Activated CD8-positive, alpha-beta memory T cell treated with anti-CD3 and anti-CD28 coated beads, Interleukin-2, amount 50 U/mL, for 24 hours (primary cell): Measurements from ENCODE around the gene CKB.
A peak's percentile ranks its signal among the peaks of the same experiment; 100 is the strongest.

Experiments
- DNase-seq: peaks from one replicate; pipeline ENCODE4 v3.0.0-alpha.2; 2020; ENCODE audit errors: extremely low read depth

CKB gene

DNA sequence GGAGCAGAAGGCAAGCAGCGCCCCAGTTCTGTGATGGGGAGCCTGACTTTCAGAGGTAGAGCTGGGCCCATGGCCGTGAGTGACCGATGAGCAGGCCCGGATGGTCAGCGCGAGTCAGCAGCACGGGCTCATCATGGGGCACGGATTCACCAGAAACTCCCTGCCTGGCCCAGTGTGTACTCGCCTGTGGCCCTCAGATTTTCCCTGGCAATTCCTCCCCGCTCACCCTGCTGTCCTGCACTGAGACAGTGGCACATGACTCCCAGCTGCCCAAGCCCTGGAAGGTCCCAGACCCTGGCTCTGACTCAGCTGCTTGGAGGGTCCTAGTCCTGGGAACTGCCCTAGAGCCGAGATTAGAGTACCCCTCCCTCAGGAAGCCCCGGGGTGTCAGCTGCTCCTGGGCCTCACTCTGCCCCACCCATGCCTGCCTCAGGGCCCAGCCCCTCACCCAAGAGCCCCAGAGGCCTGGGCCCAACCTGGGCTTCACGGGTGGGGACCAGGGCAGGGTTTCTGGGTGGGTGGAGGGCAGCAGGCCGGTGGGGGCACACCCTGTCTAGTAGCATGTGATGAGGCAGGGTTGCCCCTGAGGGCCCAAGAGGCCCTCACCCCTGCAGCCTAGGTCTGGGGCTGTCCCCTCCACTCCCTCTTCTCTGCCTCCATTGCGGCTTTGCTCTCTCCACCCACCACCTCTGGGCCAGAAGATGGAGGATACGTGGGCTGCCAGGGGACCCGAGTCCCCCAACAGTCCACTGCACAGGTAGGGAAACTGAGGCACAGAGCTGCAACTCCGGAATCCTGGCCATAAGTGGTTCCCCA, 14.8 kb upstream of the CKB start:
- DNase-seq: no peak

DNA sequence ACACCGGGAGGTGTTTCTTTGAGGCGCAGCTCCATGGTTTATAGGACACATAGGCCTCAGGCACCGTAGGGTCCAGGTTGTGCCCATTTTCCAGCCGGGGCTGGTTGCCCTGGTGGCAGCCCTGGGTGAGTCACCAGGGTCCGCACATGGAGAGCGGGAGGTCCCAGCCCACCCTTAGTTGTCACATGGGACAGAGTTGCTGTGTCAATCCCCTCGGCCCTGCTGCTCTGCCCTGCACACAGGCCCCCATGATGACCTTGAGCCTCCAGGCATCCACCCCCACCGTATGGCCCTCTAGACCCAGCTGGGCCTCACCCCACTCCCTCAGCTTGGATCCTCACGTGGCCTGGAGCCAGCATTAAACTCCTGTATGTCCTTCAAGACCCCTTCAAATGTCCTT, 14.1 kb upstream of the CKB start:
- no peak for DNase-seq

DNA sequence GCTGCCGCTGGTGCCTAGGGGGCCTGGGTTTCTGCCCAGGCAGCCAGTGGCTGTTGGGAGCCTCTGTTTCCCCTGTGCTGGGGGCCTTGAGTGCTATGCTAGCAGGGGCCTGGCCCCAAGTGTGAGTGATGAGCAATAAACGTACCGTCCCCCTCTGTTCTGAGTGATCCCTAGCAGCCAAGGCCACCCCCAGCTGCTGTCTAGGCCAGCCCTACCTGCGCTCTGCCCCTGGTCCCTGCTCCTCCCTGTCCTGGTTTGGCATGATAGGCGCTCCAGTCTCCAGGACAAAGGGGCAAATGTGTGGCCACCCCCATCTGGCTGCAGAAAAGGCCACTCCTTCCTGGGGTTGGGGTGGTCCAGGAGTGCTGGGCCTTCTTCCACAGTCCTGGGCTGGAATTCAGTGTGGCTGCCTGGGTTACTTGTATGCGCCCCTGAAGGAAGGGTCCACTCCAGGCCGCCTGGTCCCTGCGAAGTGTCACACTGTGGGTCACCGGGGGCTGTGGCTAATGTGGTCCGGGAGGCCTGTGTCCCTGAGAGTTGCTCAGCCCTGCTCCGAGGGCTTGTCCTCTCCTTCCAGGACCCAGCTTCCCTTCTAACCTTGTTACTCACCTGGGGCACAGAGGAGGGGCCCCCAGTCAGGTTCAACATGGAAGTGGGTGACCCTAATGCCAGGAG, 13.4 kb upstream of the CKB start:
- no peak for DNase-seq

DNA sequence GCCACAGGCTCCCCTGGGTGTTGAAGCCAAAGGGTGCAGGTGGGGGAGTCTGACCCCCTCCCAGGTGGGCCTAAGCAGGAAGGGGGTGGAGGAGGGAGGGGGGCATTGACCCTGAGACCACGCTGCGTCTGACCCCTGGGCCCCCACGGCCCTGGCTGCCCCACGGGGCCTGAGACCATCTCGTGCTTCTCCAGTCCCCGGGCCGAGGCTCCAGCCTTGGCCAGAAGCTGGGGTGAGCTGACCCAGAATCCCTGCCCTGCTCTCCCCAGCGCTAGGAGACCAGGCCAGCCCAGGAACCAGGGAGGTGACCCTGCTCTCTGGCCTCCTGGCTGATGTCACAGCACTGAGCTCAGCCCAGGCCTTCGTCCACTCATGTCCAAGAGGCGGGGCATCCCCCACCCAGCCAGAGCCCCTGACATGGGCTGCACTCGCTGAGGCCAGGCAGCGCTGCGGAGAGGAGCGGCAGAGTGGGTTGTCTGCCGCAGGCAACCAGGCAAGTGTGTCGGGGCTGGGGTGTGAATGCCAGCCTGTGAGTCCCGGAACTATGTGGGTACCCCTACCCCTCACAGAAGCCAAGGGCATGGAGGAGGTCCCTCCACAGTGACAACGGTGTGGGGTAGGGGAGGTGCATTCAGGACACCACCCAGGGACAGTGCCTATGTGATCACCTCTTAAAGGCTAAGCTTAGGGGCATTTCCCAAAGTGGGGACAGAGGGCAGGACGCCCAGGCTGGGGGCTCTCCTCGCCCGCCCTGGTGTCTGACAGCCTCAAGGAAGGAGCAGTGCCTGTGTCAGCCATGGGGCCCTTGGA, 12.7 kb upstream of the CKB start:
- DNase-seq: no peak

DNA sequence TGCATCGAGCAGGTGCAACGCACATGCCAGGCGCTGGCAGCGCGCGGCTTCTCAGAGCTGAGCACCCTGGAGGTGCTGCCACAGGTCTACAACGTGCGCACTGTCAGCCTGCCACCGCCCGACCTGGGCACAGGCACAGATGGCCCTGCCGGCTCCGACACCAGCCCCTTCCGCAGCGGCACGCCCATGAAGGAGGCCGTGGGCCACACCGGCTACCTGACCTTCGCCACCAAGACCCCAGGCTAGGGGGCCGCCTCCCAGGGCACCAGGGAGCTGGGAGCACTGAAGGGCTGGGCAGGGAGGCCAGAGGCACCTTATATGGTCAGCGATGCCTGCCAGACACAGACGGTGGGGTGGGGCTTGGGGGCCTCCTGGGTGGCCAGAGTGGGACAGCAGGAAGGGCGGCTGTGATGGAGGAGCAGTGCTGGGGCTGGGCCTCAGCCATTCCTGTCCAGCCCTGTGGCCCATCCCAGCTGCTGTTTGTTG, 12.0 kb upstream of the CKB start:
- no peak for DNase-seq

DNA sequence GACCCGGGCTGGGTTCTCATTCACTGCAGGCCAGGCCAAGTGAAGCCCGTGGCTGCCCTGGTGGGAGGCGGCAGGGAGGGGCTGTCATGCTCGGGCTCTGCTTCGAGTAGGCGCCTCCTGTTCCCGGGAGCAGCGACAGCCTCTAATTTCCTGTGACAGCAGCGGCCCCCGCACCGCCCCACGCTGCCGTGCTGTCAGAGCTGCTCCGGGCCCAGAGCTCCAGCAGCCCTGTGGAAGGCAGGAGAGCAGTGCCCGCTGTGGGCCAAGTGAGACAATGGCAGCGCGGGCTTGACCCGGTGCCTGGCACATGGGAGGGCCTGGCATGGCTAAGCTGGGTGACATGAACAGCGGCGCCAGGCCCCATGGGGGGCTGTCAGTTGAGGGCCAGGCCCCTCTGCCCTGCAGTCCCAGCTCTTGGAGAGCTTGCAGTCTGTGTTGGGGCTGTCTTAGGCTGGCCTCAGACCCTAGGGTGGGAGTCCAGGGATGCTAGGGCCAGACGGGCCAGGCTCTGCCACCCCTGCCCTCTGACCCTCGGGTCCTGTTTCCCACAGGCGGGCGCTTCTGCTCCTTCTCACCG, 11.5 kb upstream of the CKB start:
- DNase-seq: no peak

DNA sequence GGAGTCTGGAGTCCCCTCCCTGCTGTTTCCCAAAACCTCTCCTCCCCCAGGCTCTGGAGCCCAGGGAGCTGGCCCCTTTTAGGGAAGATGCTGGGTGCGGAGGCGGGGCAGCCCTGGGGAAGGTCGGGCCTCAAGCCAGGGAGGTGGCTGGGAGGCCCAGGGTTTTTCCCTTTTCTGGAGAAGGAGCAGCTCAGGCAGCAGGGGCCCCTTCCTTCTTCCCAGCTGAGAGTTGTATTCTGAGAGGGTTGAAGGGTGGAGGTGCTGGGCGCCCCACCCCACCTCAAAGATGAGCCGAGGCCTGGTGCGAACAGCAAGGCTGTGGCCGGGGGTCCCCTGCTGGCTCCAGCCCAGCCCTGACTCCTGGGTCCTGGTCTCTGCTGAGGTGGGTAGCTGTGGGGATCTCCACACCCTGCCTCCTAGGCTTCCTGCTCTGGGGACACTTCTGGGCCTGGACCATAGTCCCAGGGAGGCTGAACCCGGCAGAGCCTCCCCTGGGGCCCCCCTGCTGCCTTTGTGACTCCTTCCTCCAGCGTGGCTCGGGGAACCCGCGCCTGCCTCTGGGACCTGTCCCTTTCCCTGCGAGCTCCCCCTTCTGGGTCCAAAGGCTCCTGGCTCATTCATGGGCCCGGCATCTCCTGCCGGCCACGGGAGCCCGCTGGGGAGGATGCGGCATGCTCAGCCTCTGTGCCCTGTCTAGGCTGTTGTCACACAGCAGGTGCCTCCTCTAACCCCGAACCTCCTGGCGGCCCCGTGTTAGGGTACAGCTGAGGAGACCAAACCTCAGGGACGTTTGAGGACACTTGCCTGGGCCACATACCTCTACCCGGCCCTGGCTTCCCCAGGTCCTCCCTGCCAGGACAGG, 10.7 kb upstream of the CKB start:
- DNase-seq: no peak

DNA sequence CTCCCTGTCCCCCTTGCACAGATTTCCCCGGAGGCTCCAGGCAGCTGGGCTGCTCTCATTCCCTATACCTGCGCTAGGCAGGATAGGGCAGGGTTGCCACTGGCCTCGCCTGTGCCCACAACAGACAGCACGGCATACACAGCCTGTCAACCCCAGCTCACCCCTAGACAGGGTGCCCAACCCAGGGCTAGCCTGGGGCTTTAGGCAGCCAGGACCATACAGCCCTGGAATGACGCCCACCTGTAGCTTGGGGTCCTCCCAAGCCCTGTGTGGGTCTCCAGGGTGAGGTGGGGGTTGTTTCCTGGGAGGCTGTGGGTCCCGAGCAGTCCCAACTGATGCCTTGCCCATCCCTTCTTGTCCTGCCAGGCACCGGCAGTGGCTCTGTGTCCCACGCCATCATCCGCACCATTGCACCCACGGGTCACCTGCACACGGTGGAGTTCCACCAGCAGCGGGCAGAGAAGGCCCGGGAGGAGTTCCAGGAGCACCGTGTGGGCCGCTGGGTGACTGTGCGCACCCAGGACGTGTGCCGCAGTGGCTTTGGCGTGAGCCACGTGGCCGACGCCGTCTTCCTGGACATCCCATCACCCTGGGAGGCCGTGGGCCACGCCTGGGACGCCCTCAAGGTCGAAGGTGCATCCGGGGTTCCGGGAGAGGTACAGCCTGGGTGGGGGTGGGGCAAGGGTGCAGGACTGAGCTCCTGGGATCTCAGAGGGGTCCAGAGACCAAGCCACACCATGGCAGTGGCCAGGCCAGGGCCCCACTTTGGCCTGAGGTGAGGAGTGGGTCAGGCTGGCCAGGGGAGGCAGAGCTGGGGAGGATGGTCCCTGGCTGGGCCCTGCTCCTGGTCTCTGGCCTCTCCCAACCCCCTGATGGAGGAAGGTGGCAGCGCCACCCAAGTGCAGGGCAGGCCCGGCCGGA, 9.8 kb upstream of the CKB start:
- DNase-seq: no peak

DNA sequence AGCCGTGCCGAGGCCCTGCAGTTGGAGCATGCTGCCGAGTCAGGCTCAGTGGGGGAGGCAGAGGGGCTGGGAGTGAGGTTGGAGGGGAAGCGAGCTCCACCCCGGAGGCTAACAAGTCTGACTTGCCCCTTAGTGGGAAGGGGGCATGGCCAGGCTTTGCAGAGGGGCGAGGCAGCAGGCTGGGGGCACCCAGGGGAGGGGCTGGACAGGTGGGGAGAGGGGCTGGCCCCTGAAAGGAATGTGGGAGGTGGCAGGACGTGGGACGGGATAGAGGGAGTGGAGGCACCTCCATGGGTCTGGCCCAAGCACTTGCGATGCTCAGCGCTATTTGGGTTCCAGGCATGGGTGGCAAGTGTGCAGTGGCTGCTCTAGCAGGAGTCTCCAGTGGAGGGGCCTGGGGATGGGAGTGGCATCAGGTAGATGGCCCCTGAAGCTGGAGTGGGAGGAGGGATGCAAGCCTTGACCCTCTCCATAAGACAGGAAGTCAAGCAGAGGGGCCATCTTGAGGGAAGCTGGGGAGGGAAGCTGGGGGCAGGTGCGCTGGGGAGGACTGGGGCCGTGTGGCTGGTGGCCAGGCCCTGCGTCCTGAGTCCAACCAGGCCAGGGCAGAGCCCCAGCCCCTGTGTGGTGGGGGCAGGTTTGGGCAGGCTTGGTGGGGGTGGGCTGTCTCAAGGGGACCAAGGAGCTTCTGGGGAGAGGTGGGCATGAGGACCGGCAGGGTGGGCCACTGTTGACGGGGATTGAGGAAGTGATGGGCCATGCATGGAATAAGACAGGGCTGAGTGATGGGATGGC, 9.0 kb upstream of the CKB start:
- no peak for DNase-seq

DNA sequence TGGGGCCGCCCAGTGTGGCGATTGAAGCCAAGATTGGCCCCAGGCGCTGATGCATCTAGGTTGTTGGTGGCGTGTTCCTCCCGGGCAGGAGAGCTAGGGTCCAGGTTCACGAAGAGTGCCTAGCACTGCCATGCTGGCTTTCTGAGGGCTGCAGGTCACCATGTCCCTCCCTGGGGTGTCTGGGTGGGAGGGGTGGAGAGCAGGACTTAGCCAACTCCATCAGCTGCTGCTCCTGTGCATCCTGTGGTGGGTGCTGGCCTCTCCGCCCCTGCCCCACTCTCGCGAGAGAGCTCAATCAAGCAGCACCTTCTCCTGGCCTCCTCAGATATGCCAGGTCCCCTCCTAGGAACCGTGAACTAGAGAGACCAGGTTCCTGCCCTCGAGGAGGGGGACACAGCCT, 8.2 kb upstream of the CKB start:
- DNase-seq: no peak

DNA sequence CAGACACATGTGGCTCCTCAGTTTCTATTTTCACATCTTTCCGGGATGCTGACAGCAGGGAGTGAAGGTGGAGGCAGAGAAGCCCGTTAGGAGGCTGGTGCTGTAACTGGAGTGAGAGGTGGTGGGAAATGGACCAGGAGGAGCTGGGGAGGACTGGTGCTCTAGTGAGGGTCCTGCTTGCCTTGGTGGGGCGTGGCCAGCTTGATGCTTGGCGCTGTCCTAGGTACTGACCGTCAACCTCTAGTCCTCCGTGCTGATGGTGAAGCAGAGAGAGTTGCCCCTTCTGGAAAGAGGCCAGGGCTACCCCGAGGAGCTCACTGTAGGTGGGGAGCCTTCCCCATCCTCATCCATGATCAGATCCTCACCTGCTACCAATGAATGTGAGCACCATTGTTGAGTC, 7.8 kb upstream of the CKB start:
- no peak for DNase-seq

DNA sequence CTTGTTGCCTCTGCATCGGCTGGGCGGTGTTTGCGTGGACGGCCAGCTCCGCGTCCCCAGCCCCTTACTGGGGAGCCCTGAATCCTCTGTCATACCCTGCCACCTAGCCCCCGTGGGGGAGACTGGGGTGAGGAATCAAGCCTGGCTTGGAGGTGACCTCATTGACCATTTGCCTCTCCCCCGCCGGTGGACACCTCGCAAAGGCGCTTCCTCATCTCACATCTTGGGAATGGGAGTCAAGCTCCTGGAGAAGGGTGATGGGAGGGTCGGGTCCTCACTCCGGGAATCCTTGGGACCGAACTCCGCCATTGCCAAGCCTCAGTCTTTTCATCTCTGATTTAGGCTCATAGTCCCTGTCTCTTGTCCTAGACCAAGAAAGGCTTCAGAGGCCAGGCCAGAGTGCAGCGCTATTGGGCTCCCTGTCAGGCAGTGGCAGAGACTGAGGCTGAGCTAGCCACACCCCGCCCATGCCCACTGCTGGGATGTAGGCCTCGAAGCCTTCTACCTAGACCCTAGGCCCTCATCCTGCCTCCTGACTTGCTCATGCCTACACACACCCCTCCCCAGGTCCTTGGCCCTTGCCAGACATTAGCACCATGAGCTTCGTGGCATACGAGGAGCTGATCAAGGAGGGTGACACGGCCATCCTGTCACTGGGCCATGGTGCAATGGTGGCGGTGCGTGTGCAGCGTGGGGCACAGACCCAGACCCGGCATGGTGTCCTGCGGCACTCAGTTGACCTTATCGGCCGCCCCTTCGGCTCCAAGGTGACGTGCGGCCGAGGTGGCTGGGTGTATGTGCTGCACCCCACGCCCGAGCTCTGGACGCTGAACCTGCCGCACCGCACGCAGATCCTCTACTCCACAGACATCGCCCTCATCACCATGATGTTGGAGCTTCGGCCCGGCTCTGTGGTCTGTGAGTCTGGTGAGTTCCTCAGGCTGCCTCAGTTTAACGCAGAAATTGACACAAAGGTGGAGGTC, 7.0 kb upstream of the CKB start:
- no peak for DNase-seq

DNA sequence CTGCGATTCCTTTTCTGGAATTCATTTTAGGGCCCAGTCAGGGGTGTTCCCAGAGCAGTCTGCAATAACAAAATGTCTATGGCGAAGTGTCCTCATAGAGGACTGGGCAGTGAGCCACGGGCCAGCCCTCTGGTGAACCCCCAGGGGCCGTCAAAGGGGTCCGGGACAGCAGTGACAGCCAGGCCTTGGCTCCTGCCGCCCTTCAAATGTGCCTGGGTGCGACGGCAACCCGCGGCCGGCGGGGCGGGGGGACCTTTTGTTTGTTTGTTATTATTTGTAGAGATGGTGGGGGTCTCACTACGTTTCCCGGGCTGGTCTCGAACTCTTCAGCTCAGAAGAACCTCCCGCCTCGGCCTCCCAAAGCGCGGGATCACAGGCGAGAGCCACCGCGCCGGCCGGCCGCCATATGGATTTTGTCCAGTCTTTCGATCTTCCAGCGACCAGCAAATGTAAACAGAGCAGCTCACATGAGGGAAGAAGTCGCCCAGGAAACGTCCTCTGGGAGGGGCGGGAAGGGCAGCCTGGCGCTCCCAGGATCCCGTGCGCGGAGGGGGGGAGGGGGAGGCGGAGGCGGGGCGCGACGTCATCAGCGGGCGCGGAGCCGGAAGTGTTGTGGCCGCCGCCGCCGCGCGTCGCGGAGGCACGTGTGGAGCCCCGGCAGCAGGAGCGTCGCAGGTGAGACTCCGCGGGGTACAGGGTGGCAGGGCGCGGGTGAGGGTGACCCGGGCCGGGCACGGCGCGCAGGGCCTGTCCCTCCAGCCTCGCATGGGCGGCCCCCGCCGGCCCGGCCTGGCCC, 6.2 kb upstream of the CKB start, which contains the start of gene TRMT61A:
Gene TRMT61A, plus strand, starts transcription at position 610 of the 796 bp plus-strand sequence. CDS start 783 bp downstream, outside the sequence.
- DNase-seq: peak; percentile 40

DNA sequence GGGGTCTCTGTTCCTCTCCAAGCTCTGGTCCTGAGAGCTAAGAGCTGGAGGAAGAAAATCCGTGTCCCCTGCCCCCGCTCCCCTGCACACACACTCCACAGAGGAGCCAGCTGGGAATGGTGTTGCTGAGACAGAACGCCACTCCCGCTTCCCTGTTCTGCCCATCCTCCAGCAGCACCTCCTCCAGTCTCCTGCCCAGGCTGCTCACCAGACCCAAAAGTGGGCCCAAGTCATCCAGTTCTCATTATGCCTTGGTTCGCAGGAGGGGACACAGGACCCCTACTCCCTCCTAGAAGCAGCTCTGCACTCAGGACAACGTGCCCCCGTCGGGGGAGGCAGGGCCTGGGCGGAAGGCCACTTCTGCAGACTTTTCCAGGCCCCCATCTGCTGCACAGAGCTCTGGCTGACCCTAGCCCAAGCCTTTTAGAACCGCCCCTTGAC, 5.5 kb upstream of the CKB start:
- no peak for DNase-seq

DNA sequence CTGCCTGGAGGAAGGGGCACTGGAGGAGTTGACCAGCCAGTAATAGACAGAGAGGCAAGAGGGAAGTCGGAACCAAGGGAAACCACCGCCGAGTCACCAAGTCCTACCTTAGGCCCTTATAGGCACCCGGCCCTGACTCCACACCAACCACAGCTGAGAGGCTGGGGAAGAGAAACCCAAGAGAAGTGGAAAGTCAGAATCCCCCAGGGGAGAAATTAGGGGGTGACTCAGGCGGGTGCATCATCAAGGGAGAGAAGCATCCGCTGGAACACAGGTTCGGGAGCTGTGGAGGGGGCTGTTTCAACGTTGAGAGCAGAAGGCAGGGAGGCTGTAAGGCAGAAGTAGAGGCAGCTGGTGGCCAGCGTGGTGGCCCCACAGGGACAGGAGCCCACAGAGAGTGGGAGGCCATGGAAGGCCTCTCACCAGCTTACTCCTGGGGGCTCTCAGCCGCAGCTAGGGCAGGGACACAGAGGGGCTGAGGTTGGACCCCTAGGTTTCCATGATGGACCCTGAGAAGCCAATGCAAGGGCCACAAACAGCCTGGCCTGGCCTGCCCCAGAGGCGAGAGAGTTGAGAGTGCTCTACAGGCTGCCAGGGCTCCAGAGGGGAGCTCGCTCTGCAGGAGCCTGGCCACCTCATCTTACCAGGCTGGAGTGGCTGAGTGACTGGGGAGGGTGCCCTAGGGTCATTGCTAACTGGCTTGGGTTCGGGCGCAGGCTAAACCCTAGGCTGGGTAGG, 4.9 kb upstream of the CKB start:
- DNase-seq: no peak

DNA sequence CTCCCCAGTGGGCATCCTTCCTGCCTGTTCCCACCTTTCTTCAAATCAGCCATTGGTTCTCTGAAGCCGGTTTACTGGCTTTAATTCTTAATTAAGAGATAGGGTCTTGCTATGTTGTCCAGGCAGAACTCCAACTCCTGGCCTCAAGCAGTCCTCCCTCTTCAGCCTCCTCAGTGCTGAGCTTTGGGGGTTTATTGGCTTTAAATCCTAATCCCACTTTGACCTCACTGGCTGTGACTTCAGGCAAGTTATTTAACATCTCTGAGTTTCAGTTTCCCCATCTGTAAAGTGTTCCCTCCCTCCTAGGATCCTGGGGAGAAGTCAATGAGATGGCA, 4.3 kb upstream of the CKB start:
- DNase-seq: no peak
